ENCODE measurements around the gene ADARB1.

- TF ChIP-seq CTCF (IDR thresholded peaks at IDR 0.05) (no peak), POLR2A (IDR thresholded peaks at IDR 0.05) (no peak), EP300 (IDR thresholded peaks at IDR 0.05) (no peak)
Observed at GRCh38 chr21:45220714-45221490, 146.5 kb downstream of the ADARB1 start.

Measured in ovary (tissue), 3 donors.